Spleen (tissue), 11 donors: ENCODE measurements around the gene BNC1. TPM values are rescaled to one million over a fixed set of nuclear protein-coding genes. Genes with fewer than 3 reads are reported as not detected.

Experiments used
- DNase-seq: peaks from one replicate; pipeline ENCODE4 v3.0.0-alpha.2; 2020
- H3K27ac ChIP-seq, 8 donors: fragments of 200-600 bp; sonication (generic) in 7 of 8; 1 replicate in 4 of 8; 2 replicates in 4 of 8; pipeline versions ENCODE4 v1.5.0 to v1.8.0; 2016 to 2021; ENCODE audit warnings: inconsistent platforms in 4 of 8, mild to moderate bottlenecking in 4 of 8, moderate library complexity in 1 of 8
- H3K27me3 ChIP-seq, 7 donors: fragments of 200-600 bp; sonication (generic) in 6 of 7; replicated peaks in 1 of 7; 1 replicate in 4 of 7; 2 replicates in 3 of 7; pipeline versions ENCODE4 v1.5.0 to v1.8.0; 2016 to 2021; ENCODE audit warnings: inconsistent platforms in 3 of 7, mild to moderate bottlenecking in 1 of 7
- H3K36me3 ChIP-seq, 6 donors: fragments of 200-600 bp; sonication (generic) in 5 of 6; 1 replicate in 4 of 6; 2 replicates in 2 of 6; pipeline versions ENCODE4 v1.5.0 to v1.8.0; 2016 to 2021; ENCODE audit warnings: inconsistent platforms in 2 of 6
- H3K4me1 ChIP-seq, 6 donors: fragments of 200-600 bp; sonication (generic) in 5 of 6; 1 replicate in 3 of 6; 2 replicates in 3 of 6; pipeline versions ENCODE4 v1.5.0 to v1.8.0; 2016 to 2021; ENCODE audit warnings: inconsistent platforms in 3 of 6
- H3K4me3 ChIP-seq, 8 donors: fragments of 200-600 bp; sonication (generic) in 7 of 8; 1 replicate in 4 of 8; 2 replicates in 4 of 8; pipeline versions ENCODE4 v1.5.0 to v1.8.0; 2016 to 2021; ENCODE audit warnings: inconsistent platforms in 4 of 8, mild to moderate bottlenecking in 4 of 8, moderate library complexity in 2 of 8
- H3K9me3 ChIP-seq, 8 donors: fragments of 200-600 bp; sonication (generic) in 7 of 8; 1 replicate in 4 of 8; 2 replicates in 4 of 8; pipeline versions ENCODE4 v1.5.0 to v1.8.0; 2016 to 2021; ENCODE audit warnings: inconsistent platforms in 4 of 8
- CTCF ChIP-seq, 11 experiments: fragments of 200-600 bp in 7 of 11; fragments of 450-650 bp in 4 of 11; sonication (generic) in 4 of 11; IDR thresholded peaks in 8 of 11; conservative IDR thresholded peaks in 3 of 11; 1 replicate in 7 of 11; 2 replicates in 4 of 11; pipeline versions ENCODE4 v1.4.0 to v1.8.0; 2016 to 2021; ENCODE audit warnings: antibody characterized with exemption in 11 of 11, inconsistent platforms in 4 of 11, mild to moderate bottlenecking in 1 of 11
- POLR2A ChIP-seq, 3 donors: fragments of 450-650 bp; IDR thresholded peaks; one replicate each; pipeline ENCODE4 v1.5.1; 2017; ENCODE audit warnings: antibody characterized with exemption in 3 of 3, mild to moderate bottlenecking in 1 of 3
- POLR2AphosphoS5 ChIP-seq, 3 donors: sonication (generic); formaldehyde crosslinking; IDR thresholded peaks; one replicate each; pipeline ENCODE4 v1.5.1; 2017; ENCODE audit warnings: antibody characterized with exemption in 3 of 3
- WGBS, 5 donors: extraction: QIAGEN DNeasy Blood & Tissue Kit in 3 of 5; methylation state at CpG; one replicate each; pipeline versions ENCODE4 v1.1.5 to v1.1.7; 2013 to 2018; 5-methylcytosine and 5-hydroxymethylcytosine counted together
- intact Hi-C: fragments of 100-400 bp; cut with DNase I; formaldehyde crosslinking; loops from one replicate; pipeline ENCODE4 v1.15.0; 2023; ENCODE audit warnings: low total_unique reads
- polyA plus RNA-seq, 3 donors: library from polyadenylated mRNA; stranded (reverse); fragments of 200-250 nt; gene quantifications; one replicate each; pipeline ENCODE4 v1.2.1, GENCODE V29; 2013
- total RNA-seq, 7 donors: library from RNA; depleted of rRNA in 3 of 7; stranded (reverse); fragments of >200 nt in 3 of 7; fragmentation: NEBNext Ultra II Directional in 4 of 7; extraction: Animal tissue kit (Norgen Biotek cat#: 25700) in 4 of 7; gene quantifications; one replicate each; pipeline versions ENCODE4 v1.1.0 to v1.2.1, GENCODE V29; 2016 to 2021
- donor health status: healthy with polysubstance abuse.
- donor health status: DM: no; HTN: no; CAD: no; lungs with moderate emphysema.
- donor health status: DM: no; HTN: no; CAD: no.
- donor health status: Bipolar disorder and iron deficiency.
- donor health status: healthy.
- donor health status: DM: no; HTN: no; CAD: no.
- donor health status: DM: yes; HTN: yes; CAD: no.

Gene BNC1
- total and polyA plus RNA-seq, 10 donors = 0.02 to 0.41 (median 0.14) TPM; not detected in 2

GRCh38 chr15:83250781-83251180 is 33.7 kb downstream of the BNC1 start:
- H3K36me3 ChIP-seq = no peaks in the 10 kb centered on the region
- no peak overlapping the region for H3K27ac ChIP-seq
- no peak for TF ChIP-seq CTCF (IDR thresholded peaks at IDR 0.05 in 8 of 11, conservative IDR thresholded peaks at IDR 0.05 in 3 of 11)
- no peak for TF ChIP-seq POLR2A (IDR thresholded peaks at IDR 0.05)
- no peak for TF ChIP-seq POLR2AphosphoS5 (IDR thresholded peaks at IDR 0.05)
- no peak overlapping the region for H3K4me3 ChIP-seq
- intact Hi-C loops = no loop called here
- DNase-seq = no peak
- peaks cover 0 to 6% (median 0%) of the 10 kb centered on the region in 6 donors for H3K4me1 ChIP-seq
- no peaks in the 10 kb centered on the region for H3K9me3 ChIP-seq
- H3K27me3 ChIP-seq = peaks cover 0 to 51% (median 14%) of the 10 kb centered on the region in 7 donors

GRCh38 chr15:83249030-83249343 is 35.5 kb downstream of the BNC1 start:
- no peak overlapping the region for H3K27ac ChIP-seq
- no peak overlapping the region for H3K4me3 ChIP-seq
- TF ChIP-seq POLR2A (IDR thresholded peaks at IDR 0.05) (no peak), CTCF (IDR thresholded peaks at IDR 0.05 in 8 of 11, conservative IDR thresholded peaks at IDR 0.05 in 3 of 11) (no peak), POLR2AphosphoS5 (IDR thresholded peaks at IDR 0.05) (no peak)
- no peaks in the 10 kb centered on the region for H3K9me3 ChIP-seq
- DNase-seq = no peak
- H3K4me1 ChIP-seq = peaks cover 0 to 6% (median 0%) of the 10 kb centered on the region in 6 donors
- H3K27me3 ChIP-seq = peaks cover 0 to 58% (median 14%) of the 10 kb centered on the region in 7 donors
- WGBS, 5 donors = 37 to 44% (median 39%) methylated on average over 3 of the region's 3 CpGs
- no peaks in the 10 kb centered on the region for H3K36me3 ChIP-seq
- intact Hi-C loops = loop anchor here (5.0 kb wide), 1 partner anchor 308 kb away; no protein-coding TSS in a partner anchor

- Histone ChIP-seq H3K27ac (no peak overlapping the region), H3K27me3 (peaks cover 0 to 57% (median 14%) of the 10 kb centered on the region in 7 donors), H3K4me1 (peaks cover 0 to 6% (median 0%) of the 10 kb centered on the region in 6 donors), H3K4me3 (no peak overlapping the region), H3K36me3 (no peaks in the 10 kb centered on the region), H3K9me3 (no peaks in the 10 kb centered on the region)
- DNase-seq = no peak
- TF ChIP-seq CTCF (IDR thresholded peaks at IDR 0.05 in 8 of 11, conservative IDR thresholded peaks at IDR 0.05 in 3 of 11) = peak; percentile 65 to 94 (median 89)
- TF ChIP-seq POLR2AphosphoS5 (IDR thresholded peaks at IDR 0.05) = no peak
- TF ChIP-seq POLR2A (IDR thresholded peaks at IDR 0.05) = no peak
- WGBS, 5 donors = 24 to 39% (median 34%) methylated on average over 9 to 11 of the region's 11 CpGs
- intact Hi-C loops = loop anchor here (5.0 kb wide), 1 partner anchor 309 kb away; no protein-coding TSS in a partner anchor
Observed at GRCh38 chr15:83248151-83249029, 36.1 kb downstream of the BNC1 start.

- Histone ChIP-seq H3K4me3 (no peak overlapping the region), H3K9me3 (peaks cover 0 to 11% (median 0%) of the 10 kb centered on the region in 8 donors), H3K27me3 (peaks cover 0 to 41% (median 14%) of the 10 kb centered on the region in 7 donors), H3K4me1 (peaks cover 0 to 6% (median 0%) of the 10 kb centered on the region in 6 donors), H3K27ac (no peak overlapping the region), H3K36me3 (no peaks in the 10 kb centered on the region)
- WGBS, 5 donors = 68 to 78% (median 72%) methylated on average over 8 of the region's 8 CpGs
- DNase-seq = no peak
- intact Hi-C loops = no loop called here
- TF ChIP-seq POLR2A (IDR thresholded peaks at IDR 0.05) (no peak), CTCF (IDR thresholded peaks at IDR 0.05 in 8 of 11, conservative IDR thresholded peaks at IDR 0.05 in 3 of 11) (no peak), POLR2AphosphoS5 (IDR thresholded peaks at IDR 0.05) (no peak)
Observed at GRCh38 chr15:83243634-83244033, 40.8 kb downstream of the BNC1 start.
